NCI-H2196 (cell line): ENCODE results near the gene ZNF565.
"Not testable (repeated sequence)": the region's sequence is repeated elsewhere in the genome, so short reads cannot be mapped to it uniquely, and the experiment has no call there.

Experiments
- DNase-seq: peaks from one replicate; lab custom pipeline; 2025; ENCODE audit not compliant: unreplicated experiment; lab: John Stamatoyannopoulos, UW

ZNF565 gene

DNA sequence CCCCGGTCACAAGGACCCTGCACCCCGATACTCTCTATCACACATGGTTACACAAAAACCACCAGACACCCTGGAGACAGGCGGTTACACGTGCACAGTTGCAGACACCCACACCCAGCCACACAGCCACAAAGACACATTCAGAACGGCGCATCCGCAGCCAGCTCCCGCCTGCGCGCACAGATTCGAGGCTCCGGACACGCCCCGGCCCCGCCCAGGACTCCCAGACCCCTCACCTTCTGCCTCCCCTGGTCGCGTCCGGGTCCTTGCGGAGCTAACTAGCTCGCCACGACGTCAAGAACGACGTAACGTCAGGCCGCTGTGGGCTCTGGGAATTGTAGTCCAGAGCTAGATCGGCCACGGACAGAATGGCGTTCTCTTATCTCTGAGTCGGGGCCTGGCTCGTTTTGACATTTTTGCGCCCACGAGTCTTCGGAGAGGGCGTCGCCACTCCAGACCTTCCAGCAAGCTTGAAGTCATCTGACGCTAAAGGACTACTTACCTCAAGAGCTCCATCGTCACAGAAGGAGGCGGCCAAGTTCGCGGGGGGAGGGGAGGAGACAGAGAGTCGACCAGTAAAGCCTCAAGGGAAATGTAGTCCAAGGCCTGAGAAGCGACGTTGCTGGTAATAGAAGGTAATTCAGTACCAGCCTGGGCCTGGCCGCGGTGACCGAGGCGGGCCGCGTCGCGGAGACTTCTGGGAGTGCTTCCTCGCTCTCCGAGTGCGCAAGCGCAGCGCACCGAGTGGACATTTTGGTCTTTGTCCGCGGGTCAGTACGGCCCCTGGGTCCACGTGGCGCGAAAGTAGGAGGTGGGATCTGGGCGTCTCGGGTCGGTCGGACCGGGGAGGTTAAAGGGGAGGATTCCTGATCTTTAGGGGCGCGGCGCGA lies at the start of gene ZNF565, which contains the start of gene ZNF146:
Gene ZNF565 (minus strand): TSS at position 280 of the 890 bp plus-strand sequence. CDS start 12,680 bp downstream, outside the sequence.
Gene ZNF146 (plus strand): TSS at position 721 of the 890 bp plus-strand sequence. CDS start 21,335 bp downstream, outside the sequence.
- DNase-seq, result peak; percentile 98

GRCh38 chr19:36259211-36259610 lies 44.7 kb upstream of the ZNF565 start:
- no peak for DNase-seq

- no peak for DNase-seq
These were observed 43.8 kb upstream of the ZNF565 start for GRCh38 chr19:36258028-36258875.

DNA sequence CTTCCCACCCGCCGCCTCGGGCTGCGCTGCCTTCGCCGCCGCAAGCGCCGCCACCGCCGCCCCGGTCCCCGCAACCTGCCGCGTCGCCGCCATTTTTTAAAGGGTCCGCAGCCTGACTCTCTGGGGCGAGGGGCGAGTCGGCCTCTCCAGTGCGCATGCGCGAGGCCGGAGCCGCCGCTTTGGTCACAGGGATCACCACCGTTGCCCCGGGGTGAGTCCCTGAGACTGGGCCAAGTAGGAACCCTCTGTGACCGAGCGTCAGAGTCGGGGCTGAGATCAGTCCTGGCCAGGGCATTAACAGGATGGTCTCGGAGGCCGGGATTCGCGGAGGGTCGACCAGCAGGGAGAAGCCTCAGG lies 43.0 kb upstream of the ZNF565 start:
- no peak for DNase-seq

DNA sequence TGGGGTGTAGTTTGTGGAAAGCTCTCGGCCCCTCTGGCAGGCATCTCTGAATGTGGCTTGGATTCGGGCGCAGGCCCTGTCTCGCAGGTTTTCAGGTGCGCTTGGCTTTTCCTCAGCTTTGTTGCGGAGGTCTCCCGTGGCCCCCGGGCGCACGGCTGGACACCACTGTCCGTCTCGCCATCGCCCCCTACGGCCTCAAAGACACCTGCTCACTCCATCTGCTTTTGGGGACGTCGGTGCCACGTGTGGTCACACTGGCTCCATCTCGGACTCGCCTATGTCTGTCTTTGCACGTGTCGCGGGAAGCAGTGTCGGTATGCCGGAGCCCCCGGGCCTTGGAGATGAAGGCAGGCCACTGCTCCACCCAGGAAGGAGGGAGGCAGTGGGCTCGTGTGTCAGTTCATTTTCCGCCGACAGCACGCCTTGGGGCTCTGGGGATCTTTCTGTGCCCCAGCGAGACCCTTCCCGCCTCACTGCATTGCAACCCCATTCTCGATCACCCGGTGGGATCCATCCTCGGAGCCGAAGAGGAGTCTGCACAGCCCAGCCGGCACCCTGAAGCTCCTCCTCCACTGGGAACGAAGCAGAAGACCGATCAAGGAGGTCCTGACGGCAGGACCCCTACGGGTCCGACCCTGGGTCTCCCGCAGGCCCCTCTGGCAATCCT lies 42.5 kb upstream of the ZNF565 start:
- DNase-seq, result no peak

DNA sequence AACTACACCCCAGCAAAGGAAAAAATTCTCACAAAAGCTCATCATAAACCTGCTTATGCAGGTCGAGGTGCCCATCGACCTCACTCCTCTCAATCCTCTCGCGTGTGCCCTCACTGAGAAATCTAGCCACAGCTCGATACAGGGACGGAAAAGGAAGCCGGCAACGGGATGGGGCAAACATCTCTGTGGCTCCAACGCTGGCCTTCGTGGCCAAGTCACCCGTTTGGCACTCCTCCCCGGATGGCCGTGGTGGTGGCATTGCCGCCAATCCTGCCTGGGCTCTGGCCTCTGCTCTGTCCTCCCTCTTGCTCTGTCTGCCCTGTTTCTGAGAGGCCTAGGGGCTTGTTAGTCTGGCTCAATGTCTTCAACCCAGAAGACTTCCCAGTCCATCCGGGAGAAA lies 41.6 kb upstream of the ZNF565 start:
- DNase-seq, result no peak

DNA sequence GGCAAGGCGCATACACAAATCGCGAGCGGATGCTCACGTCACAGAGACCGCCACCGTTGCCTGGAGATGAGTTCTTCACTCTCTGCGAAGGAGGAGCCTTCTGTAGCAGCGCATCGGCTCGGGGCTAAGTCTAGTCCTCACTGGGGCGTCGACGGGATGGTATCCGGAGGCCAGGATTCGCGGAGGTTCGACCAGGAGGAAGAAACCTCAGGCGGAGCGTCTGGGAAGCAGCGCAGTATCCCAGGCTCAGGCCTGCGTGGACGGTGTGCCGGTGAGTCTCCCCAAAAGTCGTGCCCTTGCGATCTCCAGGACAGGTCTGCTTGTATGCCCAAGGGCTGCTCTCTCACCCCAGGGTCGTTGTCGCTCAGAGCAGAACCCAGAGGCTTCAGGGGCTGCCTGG lies 40.9 kb upstream of the ZNF565 start:
- DNase-seq, result no peak

GRCh38 chr19:36254848-36255247 lies 40.4 kb upstream of the ZNF565 start:
- DNase-seq, result no peak

- DNase-seq, result no peak
These were observed 37.6 kb upstream of the ZNF565 start for GRCh38 chr19:36252047-36252446.

- DNase-seq, result no peak
These were observed 31.6 kb upstream of the ZNF565 start for GRCh38 chr19:36246006-36246481.

- DNase-seq, result no peak
These were observed 30.9 kb upstream of the ZNF565 start for GRCh38 chr19:36245210-36246005.

GRCh38 chr19:36244066-36244465 lies 29.6 kb upstream of the ZNF565 start:
- DNase-seq, result no peak

GRCh38 chr19:36236946-36237310 lies 22.5 kb upstream of the ZNF565 start:
- DNase-seq, result no peak

DNA sequence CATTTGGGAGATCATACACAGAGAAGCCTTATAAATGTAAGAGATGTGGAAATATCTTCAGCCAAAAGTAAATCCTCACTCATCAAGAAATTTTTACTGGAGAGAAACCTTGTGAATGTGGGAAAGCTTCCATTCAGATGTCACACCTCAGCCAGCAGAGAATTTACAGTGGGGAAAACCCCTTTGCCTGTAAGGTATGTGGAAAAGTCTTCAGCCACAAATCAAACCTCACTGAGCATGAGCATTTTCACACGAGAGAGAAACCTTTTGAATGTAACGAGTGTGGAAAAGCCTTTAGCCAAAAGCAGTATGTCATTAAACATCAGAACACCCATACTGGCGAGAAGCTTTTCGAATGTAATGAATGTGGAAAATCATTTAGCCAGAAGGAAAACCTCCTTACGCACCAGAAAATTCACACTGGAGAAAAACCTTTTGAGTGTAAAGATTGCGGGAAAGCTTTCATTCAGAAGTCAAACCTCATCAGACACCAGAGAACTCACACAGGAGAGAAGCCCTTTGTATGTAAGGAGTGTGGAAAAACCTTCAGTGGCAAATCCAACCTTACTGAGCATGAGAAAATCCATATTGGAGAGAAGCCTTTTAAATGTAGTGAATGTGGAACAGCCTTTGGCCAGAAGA lies 22.0 kb upstream of the ZNF565 start:
- DNase-seq, result no peak

DNA sequence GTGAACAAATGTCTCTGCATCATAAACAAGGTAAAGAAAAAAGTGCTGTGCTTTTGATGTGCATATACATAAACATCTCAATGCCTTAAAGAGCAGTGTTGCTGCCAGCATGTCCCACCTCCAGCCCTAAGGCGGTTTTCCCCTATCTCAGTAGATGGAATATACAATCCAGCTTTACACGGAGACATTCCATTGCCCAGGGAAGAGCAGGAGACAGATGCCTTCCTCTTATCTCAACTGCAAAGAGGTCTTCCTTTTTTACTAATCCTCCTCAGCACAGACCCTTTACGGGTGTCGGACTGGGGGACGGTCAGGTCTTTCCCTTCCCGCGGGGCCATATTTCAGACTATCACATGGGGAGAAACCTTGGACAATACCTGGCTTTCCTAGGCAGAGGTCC lies 19.2 kb upstream of the ZNF565 start:
- DNase-seq, result not testable (repeated sequence)

- DNase-seq, result no peak
These were observed 10.9 kb upstream of the ZNF565 start for GRCh38 chr19:36225219-36225892.

- no peak for DNase-seq
These were observed 8.0 kb upstream of the ZNF565 start for GRCh38 chr19:36222503-36222902.

DNA sequence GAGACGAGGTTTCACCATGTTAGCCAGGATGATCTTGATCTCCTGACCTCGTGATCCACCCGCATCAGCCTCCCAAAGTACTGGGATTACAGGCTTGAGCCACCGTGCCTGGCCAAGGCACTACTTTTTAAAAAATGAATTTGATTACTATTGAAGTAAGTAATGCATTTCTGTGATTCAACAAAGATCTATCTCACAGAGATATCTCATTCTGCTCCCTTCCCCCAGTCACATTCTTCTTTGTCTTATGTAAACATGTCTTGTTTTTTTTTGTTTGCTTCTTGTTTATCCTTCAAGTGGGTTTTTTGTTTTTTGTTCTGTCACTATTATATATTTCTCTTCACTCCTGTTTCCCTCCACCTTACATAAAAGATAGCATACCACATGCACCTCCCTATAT lies 7.0 kb upstream of the ZNF565 start:
- no peak for DNase-seq
